SK-N-SH (cell line): ENCODE measurements around the gene F2. TPM values are rescaled to one million over a fixed set of nuclear protein-coding genes. Genes with fewer than 3 reads are reported as not detected.

Source experiments
- CTCF ChIA-PET: fragments of 300-600, 350-600 bp; formaldehyde crosslinking; extraction: SDS; loops from one replicate; lab custom pipeline; 2021; lab: Yijun Ruan, JAX
- POLR2A ChIA-PET: fragments of 350-600 bp; sonication (Branson Sonifier 250); formaldehyde crosslinking; extraction: SDS; loops from one replicate; lab custom pipeline; 2020; ENCODE audit warnings: antibody characterized with exemption, inconsistent platforms; lab: Yijun Ruan, JAX
- DNase-seq: peaks from one replicate; pipeline ENCODE4 v3.0.0; 2012
- H2AFZ ChIP-seq: fragments of 200-600 bp; sonication (generic); 2 replicates; pipeline ENCODE4 v1.8.1; 2016; ENCODE audit warnings: antibody characterized with exemption, mild to moderate bottlenecking, low read depth
- H3F3A ChIP-seq: fragments of 200-600 bp; sonication (generic); replicated peaks from 2 replicates; pipeline ENCODE3; 2016; ENCODE audit warnings: antibody characterized with exemption, mild to moderate bottlenecking; ENCODE audit not compliant: insufficient read depth
- H3K27ac ChIP-seq, 2 experiments: fragments of 200-500 bp in 1 of 2; fragments of 200-600 bp in 1 of 2; sonication (Bioruptor generic) in 1 of 2; sonication (generic), shearing (Covaris generic) in 1 of 2; 2 replicates each; pipeline versions ENCODE4 v1.5.1 to v1.6.1; 2014 to 2016; ENCODE audit warnings: low read depth in 2 of 2, inconsistent platforms in 1 of 2, low read length in 1 of 2, mild to moderate bottlenecking in 1 of 2, mixed read lengths in 1 of 2
- H3K27me3 ChIP-seq: fragments of 200-600 bp; sonication (generic), shearing (Covaris generic); 2 replicates; pipeline ENCODE4 v1.6.1; 2016; ENCODE audit warnings: mixed run types; ENCODE audit not compliant: insufficient read depth
- H3K36me3 ChIP-seq, 2 experiments: fragments of 200-500 bp in 1 of 2; fragments of 200-600 bp in 1 of 2; sonication (Bioruptor generic) in 1 of 2; sonication (generic) in 1 of 2; replicated peaks in 1 of 2; 2 replicates each; pipeline versions ENCODE3 to v1.5.1; 2014 to 2016; ENCODE audit warnings: low read length in 1 of 2, mild to moderate bottlenecking in 1 of 2; ENCODE audit not compliant: insufficient read depth in 2 of 2, control insufficient read depth in 1 of 2
- H3K4me1 ChIP-seq, 2 experiments: fragments of 200-500 bp in 1 of 2; fragments of 200-600 bp in 1 of 2; sonication (Bioruptor generic) in 1 of 2; sonication (generic), shearing (Covaris generic) in 1 of 2; 2 replicates each; pipeline versions ENCODE4 v1.5.1 to v1.6.1; 2014 to 2016; ENCODE audit warnings: low read depth in 1 of 2, low read length in 1 of 2, mixed run types in 1 of 2; ENCODE audit not compliant: insufficient read depth in 2 of 2, control insufficient read depth in 1 of 2
- H3K4me2 ChIP-seq: fragments of 200-600 bp; sonication (generic), shearing (Covaris generic); 2 replicates; pipeline ENCODE4 v1.6.1; 2017; ENCODE audit warnings: mixed run types
- H3K4me3 ChIP-seq, 2 experiments: fragments of 200-500 bp in 1 of 2; fragments of 200-600 bp in 1 of 2; sonication (Bioruptor generic) in 1 of 2; sonication (generic), shearing (Covaris generic) in 1 of 2; 2 replicates each; pipeline versions ENCODE4 v1.5.1 to v1.8.1; 2014 to 2016; ENCODE audit warnings: low read depth in 2 of 2, inconsistent platforms in 1 of 2, low read length in 1 of 2, mild to moderate bottlenecking in 1 of 2, mixed read lengths in 1 of 2, moderate library complexity in 1 of 2
- H3K79me2 ChIP-seq: fragments of 200-600 bp; sonication (generic); 2 replicates; pipeline ENCODE4 v1.8.1; 2017; ENCODE audit warnings: mild to moderate bottlenecking; ENCODE audit not compliant: insufficient read depth
- H3K9ac ChIP-seq: fragments of 200-600 bp; sonication (generic); 2 replicates; pipeline ENCODE4 v1.6.1; 2017; ENCODE audit warnings: mixed run types
- H3K9me2 ChIP-seq: fragments of 200-600 bp; sonication (generic); 2 replicates; pipeline ENCODE4 v1.6.1; 2017; ENCODE audit warnings: mixed run types
- H3K9me3 ChIP-seq: fragments of 200-600 bp; sonication (generic); 2 replicates; pipeline ENCODE4 v1.6.1; 2017; ENCODE audit warnings: mixed run types, mild to moderate bottlenecking, moderate library complexity
- H4K20me1 ChIP-seq: fragments of 200-600 bp; sonication (generic); 2 replicates; pipeline ENCODE4 v1.6.1; 2017; ENCODE audit warnings: mild to moderate bottlenecking, mixed run types; ENCODE audit not compliant: insufficient read depth
- ELF1 ChIP-seq: IDR thresholded peaks from 2 replicates; pipeline ENCODE4 v1.4.0; 2012
- FOSL2 ChIP-seq: IDR thresholded peaks from 2 replicates; pipeline ENCODE4 v1.4.0; 2012; ENCODE audit warnings: low read depth, mild to moderate bottlenecking, moderate library complexity, borderline replicate concordance
- FOXJ3 ChIP-seq: sonication (generic); formaldehyde crosslinking; IDR thresholded peaks from 2 replicates; pipeline ENCODE4 v1.5.1; 2020; ENCODE audit warnings: mild to moderate bottlenecking, missing genetic modification reagents
- FOXM1 ChIP-seq: IDR thresholded peaks from 2 replicates; pipeline ENCODE4 v1.4.0; 2012; ENCODE audit warnings: low read depth, mild to moderate bottlenecking
- GABPA ChIP-seq: IDR thresholded peaks from 2 replicates; pipeline ENCODE4 v1.4.0; 2012; ENCODE audit warnings: low read depth, mild to moderate bottlenecking
- JUND ChIP-seq: IDR thresholded peaks from 2 replicates; pipeline ENCODE4 v1.4.0; 2012
- MAX ChIP-seq: IDR thresholded peaks from 2 replicates; pipeline ENCODE4 v1.4.0; 2012; ENCODE audit warnings: low read depth
- MEF2A ChIP-seq: IDR thresholded peaks from 2 replicates; pipeline ENCODE4 v1.4.0; 2012; ENCODE audit warnings: low read depth, borderline replicate concordance
- NFIC ChIP-seq: IDR thresholded peaks from 2 replicates; pipeline ENCODE4 v1.4.0; 2012; ENCODE audit warnings: borderline replicate concordance
- NRF1 ChIP-seq: IDR thresholded peaks from 2 replicates; pipeline ENCODE4 v1.6.1; 2012; ENCODE audit warnings: low read depth, mild to moderate bottlenecking, low read length
- POLR2AphosphoS5 ChIP-seq: IDR thresholded peaks from 2 replicates; pipeline ENCODE4 v1.6.1; 2012; ENCODE audit warnings: low read depth, low read length
- REST ChIP-seq: IDR thresholded peaks from 2 replicates; pipeline ENCODE4 v1.6.1; 2012; ENCODE audit warnings: mild to moderate bottlenecking, low read depth, low read length, moderate library complexity
- RFX5 ChIP-seq: IDR thresholded peaks from 2 replicates; pipeline ENCODE4 v1.6.1; 2012; ENCODE audit warnings: mild to moderate bottlenecking, improper control_type of control experiment, low read length
- RXRA ChIP-seq: IDR thresholded peaks from 2 replicates; pipeline ENCODE4 v1.4.0; 2012; ENCODE audit warnings: low read depth, mild to moderate bottlenecking, borderline replicate concordance
- TAF1 ChIP-seq: IDR thresholded peaks from 2 replicates; pipeline ENCODE4 v1.6.1; 2012; ENCODE audit warnings: low read depth, mild to moderate bottlenecking, low read length, moderate library complexity, borderline replicate concordance
- TCF12 ChIP-seq: IDR thresholded peaks from 2 replicates; pipeline ENCODE4 v1.4.0; 2012
- TEAD4 ChIP-seq: IDR thresholded peaks from 2 replicates; pipeline ENCODE4 v1.4.0; 2012; ENCODE audit warnings: mild to moderate bottlenecking, borderline replicate concordance; ENCODE audit not compliant: insufficient read depth
- USF2 ChIP-seq: fragments of 150-350 bp; IDR thresholded peaks from 2 replicates; pipeline ENCODE4 v1.6.1; 2017; ENCODE audit warnings: antibody characterized with exemption, low read length, low read depth, borderline replicate concordance
- WGBS: methylation state at CpG from one replicate; pipeline ENCODE4 v1.1.6; 2017; ENCODE audit warnings: low lambda C conversion rate; 5-methylcytosine and 5-hydroxymethylcytosine counted together
- polyA plus RNA-seq, 3 experiments: library from polyadenylated mRNA; depleted of rRNA; stranded (reverse); fragments of >200 nt; gene quantifications; 2 replicates each; pipeline ENCODE4 v1.2.3, GENCODE V29; 2012

Gene F2
- polyA plus RNA-seq, 1 of the 3 experiments (the other 2 are of a cell fraction): 0.07 TPM

- TF ChIP-seq USF2: no peak
- TF ChIP-seq JUND: 0 out of 2 replicates have a peak, but pooled peaks have one; percentile 23
- peak; percentile 43; the same call in 1 of the 2 replicates for TF ChIP-seq MEF2A
- TF ChIP-seq ELF1: no peak
These were observed 8.2 kb upstream of the F2 start (continued) for GRCh38 chr11:46710821-46711269.

GRCh38 chr11:46711303-46711702, 7.7 kb upstream of the F2 start:
- CTCF ChIA-PET: no interaction called here
- TF ChIP-seq NRF1: no peak
- TF ChIP-seq TAF1: no peak
- TF ChIP-seq RXRA: no peak
- TF ChIP-seq ELF1: no peak
- no peak for TF ChIP-seq GABPA
- no peak for TF ChIP-seq POLR2AphosphoS5
- TF ChIP-seq TEAD4: no peak
- TF ChIP-seq MEF2A: no peak
- no peak for TF ChIP-seq FOXJ3
- TF ChIP-seq FOXM1: no peak
- TF ChIP-seq, all 33 proteins: peak for 0

GRCh38 chr11:46712874-46713576, 6.0 kb upstream of the F2 start:
- H4K20me1 ChIP-seq: no peaks in the 10 kb centered on the region
- H3K27ac ChIP-seq: peak overlapping the region in 1 of 2 experiments; percentile 94; a peak in 1 of 4 replicates
- H3K9me2 ChIP-seq: no peaks in the 10 kb centered on the region
- no peaks in the 10 kb centered on the region for H3K36me3 ChIP-seq
- 93% methylated on average over 7 of the region's 7 CpGs for WGBS
- ChIA-PET CTCF (interaction anchor here (1.0 to 1.2 kb wide), 2 partner anchors 12 to 448 kb away, joined by 3 read pairs; partner anchors contain the start of genes ARHGAP1 and ZNF408), POLR2A (no interaction called here)
- H3K79me2 ChIP-seq: no peaks in the 10 kb centered on the region
- H3K9me3 ChIP-seq: no peaks in the 10 kb centered on the region
- H3K27me3 ChIP-seq: no peaks in the 10 kb centered on the region
- DNase-seq: no peak
- no peak overlapping the region for H3K4me2 ChIP-seq
- peaks cover 0 to 15% of the 10 kb centered on the region in 2 experiments; a peak in 2 of 4 replicates for H3K4me1 ChIP-seq
- H3K4me3 ChIP-seq: no peak overlapping the region
- no peak overlapping the region for H3K9ac ChIP-seq
- peaks cover 47% of the 10 kb centered on the region for H3F3A ChIP-seq
- H2AFZ ChIP-seq: no peak overlapping the region
- no peak for TF ChIP-seq FOXM1
- TF ChIP-seq TAF1: no peak
- TF ChIP-seq USF2: no peak
- no peak for TF ChIP-seq REST
- TF ChIP-seq NFIC: no peak
- no peak for TF ChIP-seq TCF12
- no peak for TF ChIP-seq MEF2A
- no peak for TF ChIP-seq RFX5
- TF ChIP-seq MAX: no peak
- no peak for TF ChIP-seq FOSL2

More at GRCh38 chr11:46711303-46711702, 7.7 kb upstream of the F2 start:
- H3K9me2 ChIP-seq: no peaks in the 10 kb centered on the region
- H2AFZ ChIP-seq: peak overlapping the region; percentile 15
- no peaks in the 10 kb centered on the region for H3K79me2 ChIP-seq
- no peaks in the 10 kb centered on the region for H4K20me1 ChIP-seq
- 79% methylated on average over 4 of the region's 5 CpGs for WGBS
- H3K27me3 ChIP-seq: no peaks in the 10 kb centered on the region
- H3K4me3 ChIP-seq: no peak overlapping the region
- peak overlapping the region in 1 of 2 experiments; percentile 94; a peak in 2 of 4 replicates for H3K27ac ChIP-seq
- H3K4me1 ChIP-seq: peaks cover 0 to 15% of the 10 kb centered on the region in 2 experiments; a peak in 2 of 4 replicates
- peaks cover 3 to 7% of the 10 kb centered on the region in 2 experiments for H3K36me3 ChIP-seq
- POLR2A ChIA-PET: no interaction called here
- peak overlapping the region; percentile 48; the same call in 1 of the 2 replicates for H3K9ac ChIP-seq
- H3K4me2 ChIP-seq: peak overlapping the region; percentile 66
- peaks cover 47% of the 10 kb centered on the region for H3F3A ChIP-seq
- no peaks in the 10 kb centered on the region for H3K9me3 ChIP-seq
- DNase-seq: no peak
